ENCODE measurements around the gene CALHM6.

The CALHM6 gene

DNA sequence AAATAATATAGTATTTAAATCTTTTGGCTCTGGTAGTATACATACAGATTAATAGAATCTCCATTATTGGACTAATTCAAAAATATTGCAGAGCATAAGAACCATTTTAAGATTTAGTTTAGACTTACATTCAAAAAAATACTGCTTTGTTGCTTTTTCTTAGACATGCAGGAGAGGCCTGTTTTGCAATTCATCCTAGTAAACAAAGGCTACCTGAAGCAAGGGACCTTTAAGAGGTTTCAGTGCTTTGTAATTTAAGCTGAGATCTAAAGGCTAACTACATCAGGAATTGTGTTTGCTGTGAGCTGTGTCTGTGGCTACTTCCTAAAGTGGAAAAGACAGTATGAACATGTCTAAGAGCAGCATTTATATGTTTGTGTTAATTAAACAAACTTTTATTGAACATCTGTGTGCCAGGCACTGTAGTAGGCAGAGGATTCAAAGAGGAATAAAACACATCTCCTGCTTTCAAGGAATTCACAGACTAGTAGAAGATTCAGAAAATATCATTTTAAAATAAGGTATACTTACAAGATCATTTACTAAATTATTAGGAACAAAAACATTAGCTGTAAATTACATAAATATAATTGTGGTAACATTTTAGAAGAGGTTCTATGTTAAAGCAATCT lies 29.1 kb upstream of the CALHM6 start:
- Histone ChIP-seq H3K9me3 (no peaks in the 10 kb centered on the region), H3K27me3 (no peaks in the 10 kb centered on the region), H3K36me3 (peaks cover under 1% of the 10 kb centered on the region), H3K27ac (no peak overlapping the region), H3K4me3 (ENCODE audit: low read depth in 1 of 2, low read length in 1 of 2) (no peak overlapping the region), H3K4me1 (ENCODE audit: control insufficient read depth in 1 of 2, insufficient read depth in 1 of 2, low read depth in 1 of 2, low read length in 1 of 2) (peaks cover 1 to 2% of the 10 kb centered on the region in 2 experiments)
- TF ChIP-seq, protein P1, sequence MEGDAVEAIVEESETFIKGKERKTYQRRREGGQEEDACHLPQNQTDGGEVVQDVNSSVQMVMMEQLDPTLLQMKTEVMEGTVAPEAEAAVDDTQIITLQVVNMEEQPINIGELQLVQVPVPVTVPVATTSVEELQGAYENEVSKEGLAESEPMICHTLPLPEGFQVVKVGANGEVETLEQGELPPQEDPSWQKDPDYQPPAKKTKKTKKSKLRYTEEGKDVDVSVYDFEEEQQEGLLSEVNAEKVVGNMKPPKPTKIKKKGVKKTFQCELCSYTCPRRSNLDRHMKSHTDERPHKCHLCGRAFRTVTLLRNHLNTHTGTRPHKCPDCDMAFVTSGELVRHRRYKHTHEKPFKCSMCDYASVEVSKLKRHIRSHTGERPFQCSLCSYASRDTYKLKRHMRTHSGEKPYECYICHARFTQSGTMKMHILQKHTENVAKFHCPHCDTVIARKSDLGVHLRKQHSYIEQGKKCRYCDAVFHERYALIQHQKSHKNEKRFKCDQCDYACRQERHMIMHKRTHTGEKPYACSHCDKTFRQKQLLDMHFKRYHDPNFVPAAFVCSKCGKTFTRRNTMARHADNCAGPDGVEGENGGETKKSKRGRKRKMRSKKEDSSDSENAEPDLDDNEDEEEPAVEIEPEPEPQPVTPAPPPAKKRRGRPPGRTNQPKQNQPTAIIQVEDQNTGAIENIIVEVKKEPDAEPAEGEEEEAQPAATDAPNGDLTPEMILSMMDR (IDR thresholded peaks at IDR 0.05), result no peak

DNA sequence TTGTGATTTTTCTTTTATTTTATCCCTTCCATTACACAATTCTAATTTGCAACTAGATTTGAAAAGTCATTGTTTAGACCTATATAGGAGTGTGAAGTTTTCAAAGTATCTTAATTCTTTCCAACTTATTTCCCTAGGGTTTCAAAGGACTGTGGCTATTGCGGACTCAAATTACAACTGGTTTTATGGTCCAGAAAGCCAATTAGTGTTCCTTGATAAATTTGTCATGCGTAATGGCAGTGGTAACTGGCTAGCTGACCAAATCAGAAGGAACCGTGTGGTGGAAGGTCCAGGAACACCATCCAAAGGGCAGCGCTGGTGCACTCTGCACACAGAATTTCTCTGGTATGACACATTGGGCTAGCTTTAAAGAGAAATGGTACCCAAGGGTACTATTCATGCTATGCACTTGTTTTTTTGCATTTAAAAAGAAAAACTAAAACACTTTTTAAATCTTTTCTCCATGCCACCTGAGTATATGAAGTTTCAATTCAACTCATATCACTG lies 27.9 kb upstream of the CALHM6 start:
- Histone ChIP-seq H3K4me3 (ENCODE audit: low read depth in 1 of 2, low read length in 1 of 2) (no peak overlapping the region), H3K27me3 (no peaks in the 10 kb centered on the region), H3K36me3 (no peaks in the 10 kb centered on the region)

DNA sequence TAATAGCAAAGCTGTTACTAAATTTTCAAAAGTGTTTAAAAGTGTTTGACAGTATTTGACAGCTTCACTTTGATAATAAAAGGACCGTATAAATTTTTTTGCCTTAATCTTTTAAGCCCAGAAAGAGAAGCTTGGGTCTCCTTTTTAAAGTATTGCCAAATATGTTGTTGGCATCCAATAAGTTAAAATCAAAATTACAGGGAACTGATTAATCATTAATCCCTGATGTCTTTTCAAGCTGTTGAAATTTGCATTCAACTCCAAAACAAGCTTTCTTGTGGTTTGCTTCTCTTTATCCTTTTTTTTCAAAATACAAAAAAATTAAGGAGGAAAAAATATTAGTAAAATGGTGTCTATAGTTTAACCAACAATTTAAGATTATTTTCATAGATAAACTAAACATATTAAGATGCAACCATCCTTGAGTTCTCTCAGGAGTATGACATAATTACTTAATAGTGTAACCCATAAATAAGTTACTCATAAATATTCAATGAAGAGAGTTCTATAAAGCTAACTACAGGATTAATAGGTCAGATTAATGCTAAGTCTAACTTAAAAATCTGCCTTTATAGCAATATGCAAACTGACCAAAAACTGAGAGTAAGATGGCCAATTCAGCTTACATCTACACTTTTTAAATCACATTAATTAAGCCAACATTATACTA lies 27.0 kb upstream of the CALHM6 start:
- Histone ChIP-seq H3K9me3 (no peaks in the 10 kb centered on the region), H3K27ac (no peak overlapping the region), H3K4me3 (ENCODE audit: low read depth in 1 of 2, low read length in 1 of 2) (no peak overlapping the region), H3K27me3 (no peaks in the 10 kb centered on the region), H3K36me3 (no peaks in the 10 kb centered on the region), H3K4me1 (ENCODE audit: control insufficient read depth in 1 of 2, insufficient read depth in 1 of 2, low read depth in 1 of 2, low read length in 1 of 2) (peaks cover 11 to 16% of the 10 kb centered on the region in 2 experiments)
- TF ChIP-seq, protein P1 (IDR thresholded peaks at IDR 0.05), result no peak

More for the DNA sequence above, 27.9 kb upstream of the CALHM6 start:
- TF ChIP-seq, protein P1 (IDR thresholded peaks at IDR 0.05), result no peak
- H3K27ac ChIP-seq, result no peak overlapping the region
- peaks cover 11% of the 10 kb centered on the region in 2 experiments for H3K4me1 ChIP-seq (ENCODE audit: control insufficient read depth in 1 of 2, insufficient read depth in 1 of 2, low read depth in 1 of 2, low read length in 1 of 2)
- no peaks in the 10 kb centered on the region for H3K9me3 ChIP-seq

DNA sequence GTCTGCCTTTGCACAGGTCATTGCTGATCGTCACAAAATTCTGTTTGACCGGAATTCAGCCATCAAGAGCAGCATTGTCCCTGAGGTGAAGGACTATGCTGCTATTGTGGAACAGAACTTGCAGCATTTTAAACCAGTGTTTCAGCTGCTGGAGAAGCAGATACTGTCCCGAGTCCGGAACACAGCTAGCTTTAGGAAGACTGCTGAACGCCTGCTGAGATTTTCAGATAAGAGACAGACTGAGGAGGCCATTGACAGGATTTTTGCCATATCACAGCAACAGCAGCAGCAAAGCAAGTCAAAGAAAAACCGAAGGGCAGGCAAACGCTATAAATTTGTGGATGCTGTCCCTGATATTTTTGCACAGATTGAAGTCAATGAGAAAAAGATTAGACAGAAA lies 24.6 kb upstream of the CALHM6 start:
- H3K9me3 ChIP-seq, result no peaks in the 10 kb centered on the region
- H3K4me3 ChIP-seq (ENCODE audit: low read depth in 1 of 2, low read length in 1 of 2), result no peak overlapping the region
- no peak overlapping the region for H3K27ac ChIP-seq
- no peaks in the 10 kb centered on the region for H3K36me3 ChIP-seq
- TF ChIP-seq, protein P1 (IDR thresholded peaks at IDR 0.05), result no peak
- no peaks in the 10 kb centered on the region for H3K27me3 ChIP-seq
- peaks cover 11 to 16% of the 10 kb centered on the region in 2 experiments for H3K4me1 ChIP-seq (ENCODE audit: control insufficient read depth in 1 of 2, insufficient read depth in 1 of 2, low read depth in 1 of 2, low read length in 1 of 2)

DNA sequence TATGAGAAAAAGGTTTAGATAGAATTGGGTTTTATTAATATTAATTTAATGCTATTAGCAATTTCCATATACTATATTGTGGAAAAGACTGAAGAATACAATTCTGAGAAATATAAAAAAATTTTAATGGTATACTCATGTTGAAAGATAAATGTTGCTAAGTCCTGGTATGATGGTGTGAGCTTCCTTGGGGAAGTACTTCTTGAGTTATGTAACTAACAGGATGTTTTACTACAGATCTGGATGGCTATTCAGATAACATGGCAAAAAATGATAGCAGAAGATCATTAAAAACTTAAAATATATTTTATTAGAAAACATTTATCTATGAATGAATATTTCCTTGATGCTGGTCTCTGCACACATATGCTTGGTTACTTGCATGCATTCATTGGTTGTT lies 23.5 kb upstream of the CALHM6 start:
- H3K4me1 ChIP-seq (ENCODE audit: control insufficient read depth in 1 of 2, insufficient read depth in 1 of 2, low read depth in 1 of 2, low read length in 1 of 2), result peaks cover 11 to 16% of the 10 kb centered on the region in 2 experiments
- H3K36me3 ChIP-seq, result no peaks in the 10 kb centered on the region
- TF ChIP-seq, protein P1 (IDR thresholded peaks at IDR 0.05), result no peak
- no peaks in the 10 kb centered on the region for H3K27me3 ChIP-seq
- no peak overlapping the region for H3K27ac ChIP-seq
- no peaks in the 10 kb centered on the region for H3K9me3 ChIP-seq
- no peak overlapping the region for H3K4me3 ChIP-seq (ENCODE audit: low read depth in 1 of 2, low read length in 1 of 2)

All from neutrophil (primary cell).